Activated naive CD8-positive, alpha-beta T cell treated with anti-CD3 and anti-CD28 coated beads, Interleukin-2, amount 50 U/mL, for 16 hours (primary cell): ENCODE measurements around the gene TRIM28.
"Not testable (repeated sequence)": the region's sequence is repeated elsewhere in the genome, so short reads cannot be mapped to it uniquely, and the experiment has no call there.

ENCODE experiments used
- DNase-seq: peaks from one replicate; pipeline ENCODE4 v3.0.0-alpha.2; 2020; ENCODE audit warnings: low read depth, low spot score

TRIM28 gene

GRCh38 chr19:58519087-58519354 lies 24.8 kb upstream of the TRIM28 start:
- no peak for DNase-seq

GRCh38 chr19:58519355-58520256 lies 24.3 kb upstream of the TRIM28 start, which contains the start of gene ZBTB45:
ZBTB45 (minus strand) TSS chr19:58519810; CDS start chr19:58517673, 2,137 bp downstream.
- DNase-seq, result peak; percentile 75

- no peak for DNase-seq
These were observed 23.6 kb upstream of the TRIM28 start for GRCh38 chr19:58520257-58520599.

- DNase-seq, result no peak
These were observed 22.2 kb upstream of the TRIM28 start for GRCh38 chr19:58521651-58522050.

GRCh38 chr19:58522709-58523108 lies 21.2 kb upstream of the TRIM28 start:
- DNase-seq, result no peak

- DNase-seq, result no peak
These were observed 14.5 kb upstream of the TRIM28 start for GRCh38 chr19:58529405-58529804.

GRCh38 chr19:58531034-58531840 lies 12.6 kb upstream of the TRIM28 start:
- DNase-seq, result no peak

- no peak for DNase-seq
These were observed 8.0 kb upstream of the TRIM28 start for GRCh38 chr19:58535857-58536256.

GRCh38 chr19:58536852-58537798 lies 6.7 kb upstream of the TRIM28 start:
- no peak for DNase-seq

GRCh38 chr19:58538257-58539168 lies 5.4 kb upstream of the TRIM28 start:
- no peak for DNase-seq

- DNase-seq, result not testable (repeated sequence)
These were observed 4.7 kb upstream of the TRIM28 start for GRCh38 chr19:58539169-58539559.

- DNase-seq, result not testable (repeated sequence)
These were observed 1.1 kb upstream of the TRIM28 start for GRCh38 chr19:58542641-58543372.

GRCh38 chr19:58544591-58545285 lies 874 bp downstream of the TRIM28 start:
- peak; percentile 51 for DNase-seq

GRCh38 chr19:58545286-58546018 lies 1.6 kb downstream of the TRIM28 start:
- DNase-seq, result no peak

GRCh38 chr19:58546019-58546530 lies 2.2 kb downstream of the TRIM28 start:
- no peak for DNase-seq

- no peak for DNase-seq
These were observed 3.8 kb downstream of the TRIM28 start for GRCh38 chr19:58547323-58548312.
